A549 (cell line): ENCODE measurements around the gene ORM2. TPM values are rescaled to one million over a fixed set of nuclear protein-coding genes. Genes with fewer than 3 reads are reported as not detected.
A peak's percentile ranks its signal among the peaks of the same experiment; 100 is the strongest.
"Not testable (repeated sequence)": the region's sequence is repeated elsewhere in the genome, so short reads cannot be mapped to it uniquely, and the experiment has no call there.

Experiments
- ATAC-seq, 2 experiments: fragments of 200-7000 bp in 1 of 2; fragments of >200 bp in 1 of 2; cut with Nextera tagmentation in 1 of 2; cut with Tn5 transposase in 1 of 2; 3 replicates each; pipeline versions ENCODE4 v1.8.0 to v1.9.1; 2018 to 2020; ENCODE audit warnings: mild to moderate bottlenecking in 1 of 2, moderate library complexity in 1 of 2
- CTCF ChIA-PET: fragments of 300-600 bp; sonication (Branson Sonifier 250); formaldehyde crosslinking; extraction: SDS; loops from one replicate; lab custom pipeline; 2021; ENCODE audit warnings: antibody characterized with exemption, inconsistent platforms; lab: Yijun Ruan, JAX
- POLR2A ChIA-PET: fragments of 350-600 bp; formaldehyde crosslinking; extraction: SDS; loops from one replicate; lab custom pipeline; 2021; ENCODE audit warnings: antibody characterized with exemption, inconsistent platforms; lab: Yijun Ruan, JAX
- DNase-seq, 2 experiments: peaks; one replicate each; pipeline versions ENCODE4 v3.0.0 to v3.0.0-alpha.2; 2011 to 2016; ENCODE audit warnings: low read depth in 1 of 2, low spot score in 1 of 2
- FAIRE-seq: peaks from 2 replicates; lab custom pipeline; 2011; peaks lifted over from hg19 to GRCh38; lab: Jason Lieb, UNC
- H3K27ac ChIP-seq, 2 experiments: fragments of >200 bp; sonication (Bioruptor Twin); formaldehyde crosslinking; 3 replicates each; pipeline ENCODE4 v1.5.1; 2016 to 2017
- H3K4me1 ChIP-seq: fragments of >200 bp; sonication (Bioruptor Twin); formaldehyde crosslinking; 3 replicates; pipeline ENCODE4 v1.6.1; 2016
- H3K4me2 ChIP-seq: fragments of >200 bp; sonication (Bioruptor Twin); formaldehyde crosslinking; 3 replicates; pipeline ENCODE4 v1.6.1; 2016
- H3K4me3 ChIP-seq: fragments of >200 bp; sonication (Bioruptor Twin); formaldehyde crosslinking; 3 replicates; pipeline ENCODE4 v1.5.1; 2016
- H3K9me3 ChIP-seq: fragments of >200 bp; sonication (Bioruptor Twin); formaldehyde crosslinking; 3 replicates; pipeline ENCODE4 v1.6.1; 2016
- CEBPB ChIP-seq, 2 experiments: fragments of >200 bp in 1 of 2; sonication (Bioruptor Twin) in 1 of 2; formaldehyde crosslinking in 1 of 2; IDR thresholded peaks; 2 replicates each; pipeline ENCODE4 v1.6.1; 2012 to 2016
- CHD2 ChIP-seq: fragments of 150-350 bp; IDR thresholded peaks from 2 replicates; pipeline ENCODE4 v1.6.1; 2014; ENCODE audit warnings: low read length; ENCODE audit not compliant: partially characterized antibody
- CHD4 ChIP-seq: fragments of 200-600 bp; sonication (generic); IDR thresholded peaks from 2 replicates; pipeline ENCODE4 v1.6.1; 2016; ENCODE audit warnings: antibody characterized with exemption, mild to moderate bottlenecking, borderline replicate concordance
- CTCF ChIP-seq: fragments of >200 bp; sonication (Bioruptor Twin); formaldehyde crosslinking; IDR thresholded peaks from 3 replicates; pipeline ENCODE4 v1.5.1; 2016
- ELK1 ChIP-seq: fragments of 150-350 bp; IDR thresholded peaks from 2 replicates; pipeline ENCODE4 v1.6.1; 2014; ENCODE audit warnings: low read depth, mild to moderate bottlenecking, low read length
- ESRRA ChIP-seq: fragments of 150-350 bp; IDR thresholded peaks from 2 replicates; pipeline ENCODE4 v1.6.1; 2014; ENCODE audit warnings: mild to moderate bottlenecking, low read length, borderline replicate concordance
- FOSL2 ChIP-seq, 2 experiments: fragments of 450-650 bp in 1 of 2; fragments of >200 bp in 1 of 2; sonication (Bioruptor Twin) in 1 of 2; formaldehyde crosslinking; IDR thresholded peaks; 2 replicates each; pipeline versions ENCODE4 v1.5.0 to v1.6.1; 2016 to 2020; ENCODE audit warnings: mild to moderate bottlenecking in 1 of 2, moderate library complexity in 1 of 2
- FOXS1 ChIP-seq: fragments of 250-450 bp; sonication (Bioruptor Pico); IDR thresholded peaks from 2 replicates; pipeline ENCODE4 v1.5.0; 2020; ENCODE audit warnings: mild to moderate bottlenecking, moderate library complexity
- HDAC2 ChIP-seq: fragments of 200-600 bp; sonication (generic); IDR thresholded peaks from 2 replicates; pipeline ENCODE4 v1.6.1; 2016
- HOXA7 ChIP-seq: fragments of 250-450 bp; sonication (Bioruptor Pico); IDR thresholded peaks from 2 replicates; pipeline ENCODE4 v1.5.0; 2020; ENCODE audit warnings: mild to moderate bottlenecking, moderate library complexity
- KDM5A ChIP-seq: fragments of 200-600 bp; sonication (generic); IDR thresholded peaks from 2 replicates; pipeline ENCODE4 v1.6.1; 2016; ENCODE audit warnings: antibody characterized with exemption, mild to moderate bottlenecking
- PBX3 ChIP-seq: IDR thresholded peaks from 2 replicates; pipeline ENCODE4 v1.6.1; 2012
- POLR2A ChIP-seq: IDR thresholded peaks from 2 replicates; pipeline ENCODE4 v1.6.1; 2012; ENCODE audit warnings: mild to moderate bottlenecking, low read length
- RAD21 ChIP-seq, 2 experiments: fragments of >200 bp in 1 of 2; sonication (Bioruptor Twin) in 1 of 2; formaldehyde crosslinking in 1 of 2; IDR thresholded peaks in 1 of 2; conservative IDR thresholded peaks in 1 of 2; 2 replicates in 1 of 2; 3 replicates in 1 of 2; pipeline ENCODE4 v1.6.1; 2012 to 2018; ENCODE audit warnings: inconsistent platforms in 1 of 2
- RCOR1 ChIP-seq: fragments of 150-350 bp; IDR thresholded peaks from 2 replicates; pipeline ENCODE4 v1.6.1; 2014; ENCODE audit warnings: antibody characterized with exemption, low read length, low read depth
- RFX5 ChIP-seq: fragments of 450-650 bp; IDR thresholded peaks from 2 replicates; pipeline ENCODE4 v1.7.1; 2014; ENCODE audit warnings: antibody characterized with exemption, mild to moderate bottlenecking, moderate library complexity
- TFCP2L1 ChIP-seq: fragments of 250-450 bp; sonication (Bioruptor Pico); IDR thresholded peaks from 2 replicates; pipeline ENCODE4 v1.5.0; 2021; ENCODE audit warnings: mild to moderate bottlenecking
- TP53 ChIP-seq: fragments of 250-450 bp; sonication (Bioruptor Pico); IDR thresholded peaks from 2 replicates; pipeline ENCODE4 v1.5.0; 2021; ENCODE audit warnings: mild to moderate bottlenecking, moderate library complexity
- ZC3H11A ChIP-seq: fragments of 450-650 bp; IDR thresholded peaks from 2 replicates; pipeline ENCODE4 v1.6.1; 2014; ENCODE audit warnings: antibody characterized with exemption, mild to moderate bottlenecking
- ZSCAN20 ChIP-seq: fragments of 250-450 bp; sonication (Bioruptor Pico); IDR thresholded peaks from 2 replicates; pipeline ENCODE4 v1.8.0; 2022; ENCODE audit warnings: mild to moderate bottlenecking, moderate library complexity
- WGBS: methylation state at CpG from one replicate; pipeline ENCODE4 v1.1.6; 2017; ENCODE audit errors: missing lambda C conversion rate; 5-methylcytosine and 5-hydroxymethylcytosine counted together
- polyA plus RNA-seq, 4 experiments: library from polyadenylated mRNA; depleted of rRNA in 3 of 4; stranded (reverse); fragments of >200 nt; fragmentation: RNase III in 1 of 4; extraction: RNeasy Plus Mini Kit Qiagen cat#74134 plus additional on column Dnase treatment in 1 of 4; gene quantifications; 2 replicates in 3 of 4; 3 replicates in 1 of 4; pipeline ENCODE4 v1.2.3, GENCODE V29; 2011 to 2017
- TF ChIP-seq, protein P1 (sequence below): fragments of >200 bp; sonication (Bioruptor Twin); formaldehyde crosslinking; IDR thresholded peaks from 2 replicates; pipeline ENCODE4 v1.6.1; 2016
- TF ChIP-seq, protein P2 (sequence below): fragments of 250-450 bp; sonication (Bioruptor Pico); IDR thresholded peaks from 2 replicates; pipeline ENCODE4 v1.5.0; 2020; ENCODE audit warnings: low read depth, mild to moderate bottlenecking, moderate library complexity

Gene ORM2
- polyA plus RNA-seq, 2 of the 4 experiments (the other 2 are of a cell fraction): 0.10 TPM; not detected in 1

DNA sequence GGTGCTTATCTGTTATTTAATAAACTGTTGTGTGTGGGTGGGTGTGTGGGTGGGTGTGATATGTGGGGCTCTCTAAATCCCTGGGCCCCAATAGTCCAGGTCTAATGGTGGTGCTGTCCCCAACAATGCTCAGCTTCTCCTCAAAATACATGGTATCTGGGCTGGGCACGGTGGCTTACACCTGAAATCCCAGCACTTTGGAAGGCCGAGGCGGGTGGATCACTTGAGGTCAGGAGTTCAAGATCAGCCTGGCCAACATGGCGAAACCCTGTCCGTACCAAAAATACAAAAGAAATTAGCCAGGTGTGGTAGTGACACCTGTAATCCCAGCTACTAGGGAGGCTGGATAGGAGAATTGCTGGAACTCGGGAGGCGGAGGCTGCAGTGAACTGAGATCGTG lies 11.3 kb upstream of the ORM2 start:
- ATAC-seq: no peak
- CTCF ChIA-PET: interaction anchor here (1.4 kb wide), 1 partner anchor 28 kb away, joined by 4 read pairs; no protein-coding TSS in a partner anchor
- no peak for TF ChIP-seq POLR2A
- TF ChIP-seq, protein P1, sequence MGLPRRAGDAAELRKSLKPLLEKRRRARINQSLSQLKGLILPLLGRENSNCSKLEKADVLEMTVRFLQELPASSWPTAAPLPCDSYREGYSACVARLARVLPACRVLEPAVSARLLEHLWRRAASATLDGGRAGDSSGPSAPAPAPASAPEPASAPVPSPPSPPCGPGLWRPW: no peak
- TF ChIP-seq ZSCAN20 (CRISPR knock-in tag): no peak
- no peak for TF ChIP-seq PBX3
- TF ChIP-seq FOXS1 (CRISPR knock-in tag): no peak
- no peak for TF ChIP-seq HOXA7 (CRISPR knock-in tag)
- TF ChIP-seq RAD21 (conservative IDR thresholded peaks at IDR 0.05 in 1 of 2, IDR thresholded peaks at IDR 0.05 in 1 of 2): no peak
- Histone ChIP-seq H3K4me2 (no peak overlapping the region), H3K4me3 (no peak overlapping the region), H3K27ac (peak overlapping the region; percentile 66 to 71; a peak in 5 of 6 replicates), H3K9me3 (no peaks in the 10 kb centered on the region), H3K4me1 (peaks cover 10% of the 10 kb centered on the region; the same call in 2 of the 3 replicates)
- 82% methylated on average over 8 of the region's 8 CpGs for WGBS
- no peak for FAIRE-seq
- POLR2A ChIA-PET: no interaction called here
- DNase-seq: no peak

GRCh38 chr9:114319147-114319546 lies 10.5 kb upstream of the ORM2 start:
- DNase-seq (no peak), FAIRE-seq (no peak), ATAC-seq (no peak)
- ChIA-PET CTCF (interaction anchor here (1.3 to 1.4 kb wide), 2 partner anchors 28 to 211 kb away, joined by 3 to 4 read pairs; no protein-coding TSS in a partner anchor), POLR2A (no interaction called here)
- TF ChIP-seq CTCF (no peak), CHD4 (no peak), RFX5 (no peak), RCOR1 (no peak), HDAC2 (no peak), TFCP2L1 (CRISPR knock-in tag) (no peak), ESRRA (no peak), KDM5A (no peak)
- Histone ChIP-seq H3K4me2 (no peak overlapping the region), H3K9me3 (no peaks in the 10 kb centered on the region), H3K27ac (no peak overlapping the region), H3K4me1 (peaks cover 10% of the 10 kb centered on the region; the same call in 2 of the 3 replicates), H3K4me3 (no peak overlapping the region)
- 82% methylated on average over 3 of the region's 3 CpGs for WGBS

- DNase-seq, H3K27ac ChIP-seq, H3K9me3 ChIP-seq, FAIRE-seq, POLR2A ChIA-PET, H3K4me3 ChIP-seq, ATAC-seq, H3K4me2 ChIP-seq: not testable (repeated sequence)
- WGBS: 80% methylated on average over 1 of the region's 7 CpGs
- peaks cover 10% of the 10 kb centered on the region; the same call in 2 of the 3 replicates for H3K4me1 ChIP-seq
- CTCF ChIA-PET: interaction anchor here (1.2 to 1.4 kb wide), 2 partner anchors 166 to 238 kb away, joined by 3 read pairs; no protein-coding TSS in a partner anchor
These were observed 9.0 kb upstream of the ORM2 start for GRCh38 chr9:114320710-114321109.

GRCh38 chr9:114321759-114322158 lies 7.9 kb upstream of the ORM2 start:
- ChIA-PET POLR2A (no interaction called here), CTCF (interaction anchor here (1.2 to 1.4 kb wide), 2 partner anchors 167 to 239 kb away, joined by 3 read pairs; no protein-coding TSS in a partner anchor)
- WGBS: 53% methylated on average over 8 of the region's 8 CpGs
- TF ChIP-seq PBX3 (no peak), FOSL2 (IDR thresholded peaks at IDR 0.05) (no peak), FOSL2 (CRISPR knock-in tag; IDR thresholded peaks at IDR 0.05) (0 out of 2 replicates have a peak, but pooled peaks have one; percentile 13), CEBPB (IDR thresholded peaks at IDR 0.05) (no peak), ELK1 (no peak), HDAC2 (no peak), TP53 (CRISPR knock-in tag) (no peak), ZC3H11A (no peak), CHD2 (no peak)
- TF ChIP-seq, protein P2, sequence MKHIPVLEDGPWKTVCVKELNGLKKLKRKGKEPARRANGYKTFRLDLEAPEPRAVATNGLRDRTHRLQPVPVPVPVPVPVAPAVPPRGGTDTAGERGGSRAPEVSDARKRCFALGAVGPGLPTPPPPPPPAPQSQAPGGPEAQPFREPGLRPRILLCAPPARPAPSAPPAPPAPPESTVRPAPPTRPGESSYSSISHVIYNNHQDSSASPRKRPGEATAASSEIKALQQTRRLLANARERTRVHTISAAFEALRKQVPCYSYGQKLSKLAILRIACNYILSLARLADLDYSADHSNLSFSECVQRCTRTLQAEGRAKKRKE (CRISPR knock-in tag): no peak
- Histone ChIP-seq H3K27ac (no peak overlapping the region), H3K4me1 (peaks cover 10% of the 10 kb centered on the region; the same call in 2 of the 3 replicates), H3K4me3 (no peak overlapping the region), H3K4me2 (no peak overlapping the region), H3K9me3 (no peaks in the 10 kb centered on the region)
- no peak for FAIRE-seq
- DNase-seq: no peak
- ATAC-seq: no peak
